Occipital lobe (tissue), 2 donors: ENCODE measurements around the gene ARL6IP4. TPM values are rescaled to one million over a fixed set of nuclear protein-coding genes. Genes with fewer than 3 reads are reported as not detected.
"Not testable (repeated sequence)": the region's sequence is repeated elsewhere in the genome, so short reads cannot be mapped to it uniquely, and the experiment has no call there.

Source experiments
- DNase-seq: peaks from one replicate; lab custom pipeline; 2025; lab: John Stamatoyannopoulos, UW
- total RNA-seq: library from RNA; depleted of rRNA; stranded (reverse); fragments of >200 nt; gene quantifications from one replicate; pipeline ENCODE4 v1.2.3, GENCODE V29; 2014

Gene ARL6IP4
- total RNA-seq, result 26.7 TPM

- DNase-seq, result peak; percentile 50
These were observed at the start of gene ARL6IP4 for GRCh38 chr12:122980183-122981035. ARL6IP4 (plus strand) TSS chr12:122980681; CDS start chr12:122981140, 459 bp downstream.

GRCh38 chr12:122932207-122932606 is 48.3 kb upstream of the ARL6IP4 start:
- DNase-seq, result no peak

DNA sequence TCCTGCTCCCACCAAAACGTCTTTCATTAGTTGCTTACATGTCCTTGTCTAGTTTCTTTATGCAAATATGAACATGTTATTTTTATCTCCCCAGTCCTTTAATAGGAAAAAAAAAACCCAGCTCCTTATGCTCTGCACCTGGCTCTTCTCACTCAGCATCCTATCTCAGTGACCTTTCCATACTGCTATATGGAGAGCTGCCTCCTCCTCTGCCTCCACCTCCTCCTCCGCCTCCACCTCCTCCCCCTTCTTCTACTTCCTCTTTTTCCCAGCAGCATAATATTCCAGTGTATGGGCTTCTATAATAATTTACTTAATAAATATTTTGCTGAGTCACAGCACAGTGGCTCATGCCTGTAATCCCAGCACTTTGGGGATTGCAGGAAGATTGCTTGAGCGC is 45.8 kb upstream of the ARL6IP4 start:
- no peak for DNase-seq

DNA sequence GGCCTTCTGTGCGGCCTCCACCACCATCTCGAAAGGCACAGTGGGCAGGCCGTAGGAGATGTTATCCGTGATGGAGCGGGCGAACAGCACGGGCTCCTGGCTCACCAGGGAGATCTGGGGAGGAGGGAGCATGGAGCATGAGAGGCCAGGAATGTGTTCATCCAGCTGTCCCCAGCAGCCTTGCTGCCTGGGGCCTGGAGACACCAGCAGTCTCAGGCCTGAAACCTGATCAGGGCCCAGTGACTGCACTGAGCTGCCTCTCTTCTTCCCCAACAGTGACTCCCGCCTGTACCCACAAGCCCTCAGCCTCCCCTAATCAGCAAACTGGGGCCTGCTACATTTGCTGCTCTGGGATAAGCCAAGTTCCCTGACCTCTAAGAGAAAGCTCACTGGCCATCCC is 45.2 kb upstream of the ARL6IP4 start:
- DNase-seq, result no peak

- no peak for DNase-seq
These were observed 42.8 kb upstream of the ARL6IP4 start for GRCh38 chr12:122937622-122938091.

GRCh38 chr12:122939125-122939524 is 41.4 kb upstream of the ARL6IP4 start:
- no peak for DNase-seq

- not testable (repeated sequence) for DNase-seq
These were observed 39.1 kb upstream of the ARL6IP4 start for GRCh38 chr12:122941351-122941750.

GRCh38 chr12:122942637-122943036 is 37.8 kb upstream of the ARL6IP4 start:
- DNase-seq, result no peak

- DNase-seq, result no peak
These were observed 37.3 kb upstream of the ARL6IP4 start for GRCh38 chr12:122943196-122943595.

GRCh38 chr12:122944605-122945592 is 35.6 kb upstream of the ARL6IP4 start:
- DNase-seq, result peak; percentile 74

DNA sequence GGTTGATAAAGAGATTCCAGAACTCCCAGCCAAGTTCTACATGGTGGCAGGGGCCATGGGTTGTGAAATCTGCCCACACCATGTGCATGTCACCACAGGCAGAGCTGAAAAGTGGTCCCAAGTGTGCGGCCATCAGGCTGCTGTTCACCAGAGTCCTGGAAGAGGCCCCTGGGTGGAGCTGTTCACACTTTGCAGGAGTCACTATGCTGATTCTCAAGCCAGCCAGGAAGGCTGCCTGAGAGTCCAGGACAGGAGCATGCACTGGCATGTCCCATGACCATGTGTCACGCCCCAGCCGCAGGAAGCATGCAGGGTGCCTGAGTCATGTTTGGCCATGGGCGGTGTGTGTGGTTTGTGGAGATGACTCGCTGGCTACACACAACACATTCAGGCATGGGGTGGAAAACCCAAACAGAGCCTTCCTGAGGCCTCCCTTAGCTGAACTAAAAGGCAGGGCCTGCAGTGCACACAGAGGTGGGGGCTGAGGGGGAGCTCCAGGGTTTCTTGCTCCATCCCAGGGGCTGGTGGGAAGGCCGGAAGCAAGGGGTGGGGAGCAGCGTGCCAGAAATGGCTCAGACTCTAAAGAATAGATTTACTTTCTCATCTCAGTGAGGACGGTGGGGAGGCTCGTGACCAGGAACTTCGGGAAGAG is 33.7 kb upstream of the ARL6IP4 start:
- peak; percentile 65 for DNase-seq

DNA sequence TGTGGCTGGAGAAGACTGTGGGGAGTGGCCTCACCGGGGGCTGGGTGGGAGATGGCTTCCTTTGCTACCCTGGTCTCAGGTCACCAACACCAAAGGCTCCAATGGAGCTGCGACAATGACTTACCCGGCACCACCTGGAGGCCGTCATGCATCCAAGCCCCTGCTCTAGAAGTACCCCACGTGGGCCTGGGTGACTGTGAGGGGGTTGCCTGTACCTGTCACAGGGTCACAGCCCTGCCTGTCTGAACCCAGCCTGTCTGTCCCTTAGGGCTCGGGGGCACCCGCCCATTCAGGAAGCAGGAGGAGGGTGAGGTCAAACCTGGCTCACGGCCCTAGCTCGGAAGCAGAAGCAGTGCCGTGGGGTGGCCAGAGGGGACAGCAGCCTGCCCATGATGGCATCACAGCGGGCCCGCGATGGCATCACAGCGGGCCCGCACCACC is 33.1 kb upstream of the ARL6IP4 start:
- DNase-seq, result no peak

- DNase-seq, result no peak
These were observed 31.9 kb upstream of the ARL6IP4 start for GRCh38 chr12:122948605-122949004.

- DNase-seq, result no peak
These were observed 31.1 kb upstream of the ARL6IP4 start for GRCh38 chr12:122949405-122949804.

GRCh38 chr12:122949816-122950675 is 30.4 kb upstream of the ARL6IP4 start:
- no peak for DNase-seq

- DNase-seq, result no peak
These were observed 29.1 kb upstream of the ARL6IP4 start for GRCh38 chr12:122951406-122951805.

DNA sequence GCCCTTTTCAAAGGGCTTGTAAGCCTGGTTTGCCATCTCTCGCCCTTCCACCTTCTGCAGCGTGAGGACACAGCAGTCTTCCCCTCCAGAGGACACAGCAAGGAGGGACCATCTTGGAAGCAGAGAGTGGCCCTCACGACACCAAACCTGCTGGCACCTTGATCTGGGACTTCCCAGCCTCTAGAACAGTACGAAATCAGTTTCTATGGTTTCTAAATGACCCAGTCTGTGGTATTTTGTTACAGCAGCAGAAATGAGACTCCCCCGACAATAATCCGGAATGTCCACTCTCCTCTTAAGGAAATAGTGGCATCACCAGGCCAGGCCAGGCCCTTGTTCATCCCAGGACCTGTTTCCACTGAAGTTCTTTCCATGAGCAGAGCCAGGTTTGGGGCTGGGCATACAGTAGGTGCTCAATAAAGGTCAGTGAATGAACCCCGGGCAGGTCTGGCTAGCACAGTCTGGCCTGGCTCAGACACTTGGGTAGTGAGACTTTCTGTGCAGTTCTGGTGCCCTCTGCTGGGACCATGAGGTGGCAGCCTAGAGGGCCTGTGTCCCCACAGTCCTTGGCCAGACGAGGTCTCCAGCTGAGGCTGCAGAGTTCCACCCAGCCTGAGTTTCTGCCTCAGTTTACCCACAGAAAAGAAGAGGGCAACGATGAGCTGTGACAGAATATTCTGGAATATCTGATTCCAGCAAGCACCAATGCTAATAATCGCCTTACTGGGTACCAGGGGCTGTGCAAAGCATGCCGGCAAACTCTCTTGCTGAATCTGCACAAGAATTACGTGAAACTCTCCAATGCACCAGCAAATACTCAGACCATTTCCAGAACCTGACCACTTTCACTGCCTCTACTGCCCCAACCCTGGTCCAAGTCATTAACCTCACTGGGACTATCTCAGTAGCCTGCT is 28.2 kb upstream of the ARL6IP4 start:
- DNase-seq, result peak; percentile 38

DNA sequence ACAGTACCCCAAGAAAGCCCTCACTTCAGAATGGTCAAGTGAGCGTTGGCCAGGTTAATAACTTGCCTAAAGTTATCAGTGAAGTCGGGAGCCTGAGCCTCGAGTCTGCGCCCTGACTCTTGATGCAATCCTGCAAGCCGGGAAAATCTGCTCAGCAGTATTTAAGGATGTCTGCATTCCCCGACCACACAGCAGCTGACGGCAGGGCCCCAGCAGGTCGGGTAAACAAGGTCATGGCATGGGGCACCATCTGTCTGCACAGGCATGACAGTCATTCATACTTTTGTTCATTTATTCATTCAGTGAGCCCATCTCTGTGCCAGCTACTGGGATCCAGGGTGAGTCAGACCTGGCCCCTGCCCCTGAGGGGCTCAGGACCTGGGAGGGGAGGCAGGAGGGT is 25.3 kb upstream of the ARL6IP4 start:
- no peak for DNase-seq

DNA sequence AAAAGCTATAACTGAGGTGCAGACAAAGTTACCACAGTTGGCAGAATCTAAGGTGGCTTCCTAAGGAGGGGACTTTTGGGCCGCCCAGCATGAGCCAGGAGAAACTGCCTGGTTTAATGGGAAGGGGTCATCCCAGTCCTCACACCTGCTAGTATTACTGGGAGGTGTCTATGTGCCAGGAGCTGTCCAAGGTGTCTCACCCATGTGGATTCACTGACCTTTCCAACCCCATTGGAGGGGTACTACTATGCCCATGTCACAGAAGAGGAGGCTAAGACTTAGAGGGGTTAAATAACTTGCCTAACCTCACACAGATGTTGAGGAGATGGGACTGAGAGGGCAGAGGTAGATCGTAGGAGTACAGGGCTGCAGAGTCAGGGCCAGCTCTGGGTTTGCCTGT is 24.4 kb upstream of the ARL6IP4 start:
- DNase-seq, result no peak
